NCI-H2107 treated with DMSO at 0.1 percent for 48 hours (cell line): ENCODE results near the gene SAMD4A.
A peak's percentile ranks its signal among the peaks of the same experiment; 100 is the strongest.

ENCODE experiments used
- DNase-seq: peaks from one replicate; lab custom pipeline; 2025; ENCODE audit not compliant: unreplicated experiment; lab: John Stamatoyannopoulos, UW

The SAMD4A gene

DNA sequence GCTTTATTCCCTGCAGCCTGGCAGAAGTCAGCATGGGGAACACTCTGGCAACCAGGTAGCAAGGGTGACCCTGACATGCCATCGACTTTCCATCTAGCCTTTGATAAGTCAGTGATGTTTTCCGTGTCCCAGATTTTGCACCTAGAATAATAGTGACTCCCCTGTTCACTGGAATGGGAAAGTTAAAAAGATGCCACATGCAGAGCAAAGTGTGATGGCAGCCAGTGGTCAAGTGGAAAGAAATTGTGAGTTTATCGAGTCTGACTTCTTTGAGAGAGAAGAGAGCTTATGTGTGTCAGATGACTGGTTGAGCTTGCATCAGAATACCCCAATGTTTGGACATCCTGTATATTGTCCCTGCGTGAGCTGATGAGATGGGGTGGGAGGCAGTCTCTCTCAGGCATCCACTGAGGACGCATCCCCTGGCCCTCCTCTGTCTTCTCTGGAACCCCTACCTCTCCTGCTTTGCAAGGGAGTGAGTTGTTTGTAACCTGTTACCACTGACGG lies 187.2 kb downstream of the SAMD4A start:
- no peak for DNase-seq

GRCh38 chr14:54754623-54755386 lies 187.9 kb downstream of the SAMD4A start:
- DNase-seq = no peak

- no peak for DNase-seq
Measured at GRCh38 chr14:54756656-54757392, 189.9 kb downstream of the SAMD4A start.

DNA sequence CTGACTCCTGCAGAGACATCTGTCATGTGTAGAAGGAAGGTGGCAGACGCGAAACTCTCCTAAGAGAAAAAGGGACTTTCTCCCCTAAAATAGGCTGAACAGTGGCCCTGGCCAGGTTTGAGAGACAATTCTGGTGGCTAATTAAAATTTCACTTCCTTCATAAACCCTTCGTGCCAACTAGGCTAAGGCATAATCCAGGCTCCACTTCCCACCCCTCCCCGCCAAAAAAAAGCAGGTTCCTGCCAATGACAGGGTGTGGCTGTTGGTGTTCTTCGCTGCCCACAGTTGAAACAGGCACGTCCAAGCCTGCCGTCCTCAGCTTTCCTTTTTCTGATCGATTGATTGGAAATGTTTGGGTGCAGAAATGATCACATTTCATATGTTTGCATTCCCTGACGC lies 191.1 kb downstream of the SAMD4A start:
- no peak for DNase-seq

DNA sequence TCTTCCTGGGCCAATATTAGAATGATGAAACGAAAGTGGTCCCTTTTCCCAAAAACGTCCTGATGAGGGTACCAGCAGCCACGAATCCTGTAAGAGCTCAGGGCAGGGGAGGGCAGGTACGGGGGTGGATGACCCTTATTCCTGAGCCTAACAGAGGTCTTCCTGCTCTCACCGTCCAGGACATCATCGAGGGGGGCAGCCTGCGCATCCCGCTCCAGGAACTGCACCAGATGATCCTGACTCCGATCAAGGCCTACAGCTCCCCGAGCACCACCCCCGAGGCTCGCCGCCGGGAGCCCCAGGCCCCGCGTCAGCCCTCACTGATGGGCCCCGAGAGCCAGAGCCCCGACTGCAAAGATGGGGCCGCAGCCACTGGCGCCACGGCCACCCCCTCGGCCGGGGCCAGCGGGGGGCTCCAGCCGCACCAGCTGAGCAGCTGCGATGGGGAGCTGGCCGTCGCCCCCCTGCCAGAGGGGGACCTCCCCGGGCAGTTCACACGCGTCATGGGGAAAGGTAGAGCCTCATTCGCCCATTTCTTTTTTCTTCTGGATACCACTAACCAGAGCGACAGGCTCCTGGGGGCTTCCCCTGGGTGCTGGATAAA lies 193.2 kb downstream of the SAMD4A start:
- no peak for DNase-seq

DNA sequence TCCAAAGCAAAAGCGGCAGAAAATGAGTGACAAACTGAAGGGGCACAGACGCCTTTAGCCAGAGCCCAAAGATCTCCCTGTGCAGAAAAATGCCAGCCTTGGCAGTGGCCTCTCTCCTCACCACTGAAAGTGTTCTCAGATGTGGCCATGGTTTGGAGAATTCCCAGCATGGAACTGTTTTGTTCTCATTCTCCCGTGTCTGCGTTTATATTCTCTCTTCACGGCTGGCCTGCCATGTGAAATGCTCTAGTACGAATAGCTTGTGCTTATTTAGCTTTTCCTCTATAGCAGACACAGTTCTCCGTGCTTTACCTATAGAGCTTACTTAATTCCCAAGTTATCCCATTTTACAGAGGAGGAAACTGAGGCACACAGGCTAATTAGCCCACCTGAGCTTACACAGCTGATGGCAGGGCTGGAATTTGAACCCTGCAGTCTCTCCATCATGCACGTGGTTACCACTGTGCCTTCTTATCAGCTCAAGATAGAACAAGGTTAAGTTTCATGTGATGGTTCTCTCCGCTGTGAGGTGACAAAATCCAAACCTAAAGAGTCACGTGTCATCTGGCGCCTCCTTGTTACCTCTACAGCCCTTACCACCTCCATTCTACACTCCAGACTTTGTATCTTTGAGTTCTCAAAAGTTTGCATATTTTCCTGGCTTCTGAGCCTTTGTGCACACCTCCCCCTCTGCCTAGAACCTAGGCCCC lies 194.1 kb downstream of the SAMD4A start:
- no peak for DNase-seq

- no peak for DNase-seq
Measured at GRCh38 chr14:54761835-54762234, 194.9 kb downstream of the SAMD4A start.

GRCh38 chr14:54762296-54762695 lies 195.4 kb downstream of the SAMD4A start:
- no peak for DNase-seq

DNA sequence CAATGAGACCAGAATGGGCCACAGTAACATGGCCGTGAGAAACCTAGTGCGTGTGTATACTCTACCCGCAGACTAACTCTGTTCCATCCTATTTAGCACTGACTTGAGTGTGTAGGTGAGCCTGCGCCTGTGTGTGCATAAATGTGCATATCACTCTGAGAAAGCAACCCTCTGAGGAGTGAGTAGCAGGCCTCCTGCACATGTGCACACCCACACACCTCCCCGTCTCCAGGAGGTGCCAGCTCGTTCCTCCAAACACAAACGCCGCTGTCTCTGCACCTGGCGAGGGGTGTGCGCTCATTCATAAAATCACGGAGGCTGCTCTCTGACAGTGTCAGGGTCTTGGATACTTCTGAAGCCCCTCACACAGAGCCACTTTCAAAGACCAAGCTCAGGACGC lies 196.8 kb downstream of the SAMD4A start:
- no peak for DNase-seq

DNA sequence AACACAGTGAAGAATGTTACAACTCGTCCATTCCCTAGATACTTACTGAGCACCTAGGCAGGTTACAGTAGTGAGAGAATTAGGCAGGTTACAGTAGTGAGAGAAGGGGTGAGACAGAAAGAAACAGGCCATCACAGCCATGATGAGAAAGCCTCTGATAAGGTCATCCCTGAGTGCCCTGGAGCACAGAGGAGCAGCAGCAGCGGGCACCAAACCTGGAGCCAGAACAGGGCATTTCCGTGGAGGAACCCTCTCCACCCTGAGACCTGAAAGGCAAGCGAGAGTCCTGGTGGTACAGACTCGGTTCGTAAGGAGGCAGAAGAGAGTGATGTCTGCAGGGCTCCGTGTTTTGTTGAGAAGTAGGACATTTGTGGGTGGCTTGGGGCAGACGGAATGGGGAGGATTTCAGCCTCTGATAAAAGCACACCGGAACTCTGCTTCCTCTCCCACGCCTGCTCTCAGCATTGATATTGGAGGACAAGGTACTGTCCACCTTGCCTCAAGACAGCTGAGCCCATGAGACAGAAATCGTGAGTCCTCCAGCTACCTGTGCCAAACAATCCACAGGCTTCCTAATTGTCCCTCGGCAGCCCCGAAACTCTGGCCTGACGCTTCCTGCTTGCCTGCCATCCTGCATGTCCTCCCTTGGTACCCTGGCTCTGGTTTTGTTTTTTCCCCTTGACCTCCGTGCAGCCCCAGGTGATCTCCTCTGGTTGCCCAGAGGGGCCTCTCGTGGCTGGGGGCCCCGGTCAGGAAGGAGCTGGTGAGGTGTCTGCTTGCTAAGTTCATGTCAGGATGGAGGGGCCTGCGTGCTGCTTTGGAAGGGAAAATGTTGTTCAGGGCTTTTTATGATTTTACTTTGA lies 199.6 kb downstream of the SAMD4A start:
- DNase-seq = no peak

DNA sequence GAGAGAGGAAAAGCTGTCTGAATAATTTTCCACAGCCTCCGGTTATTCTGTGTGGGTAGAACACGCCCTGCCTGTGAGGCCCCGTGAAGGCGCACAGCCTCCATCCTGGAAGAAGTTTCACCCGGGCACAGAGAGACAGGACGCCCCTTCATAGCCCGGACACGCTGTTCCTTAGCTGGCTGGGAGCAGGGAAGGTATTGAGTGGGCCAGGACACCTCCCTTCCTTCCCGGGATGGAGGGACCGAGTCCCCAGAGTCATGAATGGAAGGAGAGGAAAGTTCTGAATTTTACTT lies 200.2 kb downstream of the SAMD4A start:
- no peak for DNase-seq

DNA sequence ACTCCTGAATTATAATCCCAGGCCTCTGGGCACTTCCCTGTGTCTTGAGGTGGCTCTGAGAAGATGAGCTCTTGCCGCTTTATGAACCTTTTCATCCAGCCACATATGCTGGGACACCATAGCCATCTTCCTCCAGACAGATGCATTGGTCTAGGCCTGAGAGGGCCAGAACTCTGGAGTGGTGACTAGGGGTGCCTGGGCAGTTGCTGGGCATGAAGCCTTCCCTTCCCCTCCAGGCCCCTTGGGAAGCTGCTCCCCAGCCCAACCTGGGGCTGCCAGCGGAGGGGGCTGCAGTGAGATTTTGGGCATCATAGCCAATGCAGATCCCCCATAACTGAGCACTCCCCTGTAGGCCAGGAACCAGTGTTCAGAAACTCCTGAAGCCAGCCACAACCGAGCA lies 200.5 kb downstream of the SAMD4A start:
- DNase-seq = no peak

- DNase-seq = no peak
Measured at GRCh38 chr14:54768501-54769129, 201.7 kb downstream of the SAMD4A start.

DNA sequence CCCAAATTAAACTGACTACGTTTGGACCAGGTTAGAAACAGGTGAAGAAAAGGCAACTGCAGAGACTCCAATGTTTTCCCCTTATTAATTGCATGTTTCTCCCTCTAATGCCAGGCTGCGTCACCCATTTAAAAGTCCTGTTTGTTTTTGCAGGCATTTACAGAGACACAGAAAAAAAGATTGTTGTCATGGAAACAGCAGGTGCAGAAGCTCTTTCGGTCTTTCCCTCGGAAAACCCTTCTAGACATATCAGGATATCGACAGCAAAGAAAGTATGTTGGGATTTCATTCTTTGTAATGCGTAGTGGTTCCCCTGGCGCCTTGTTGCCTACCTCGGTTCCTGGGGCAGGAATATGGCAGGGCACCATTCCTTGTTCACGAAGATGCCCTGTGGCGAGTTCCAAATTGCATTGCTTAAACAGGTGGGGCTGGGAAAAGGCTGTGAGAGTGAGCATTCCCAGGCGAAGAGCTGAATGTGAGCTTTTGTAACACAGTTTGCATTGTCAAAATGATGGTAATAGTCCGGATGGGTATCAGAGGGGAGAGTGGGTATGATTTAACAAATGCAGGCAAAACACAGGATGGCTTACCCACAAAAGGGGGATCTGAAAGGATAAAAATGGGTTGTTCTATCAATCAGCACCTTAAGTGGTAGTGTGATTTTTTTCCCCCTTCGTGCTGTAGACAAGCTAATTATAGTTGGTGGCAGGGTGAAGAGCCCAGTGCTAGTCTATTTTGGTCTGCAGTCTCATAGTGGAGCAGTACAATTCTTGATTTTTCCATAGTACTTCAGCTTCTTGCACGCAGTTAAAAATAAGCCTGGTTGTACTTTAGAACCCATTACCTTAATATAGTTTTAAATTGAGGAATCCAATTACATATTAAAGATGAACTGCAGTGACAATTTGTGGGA lies 203.3 kb downstream of the SAMD4A start:
- no peak for DNase-seq

DNA sequence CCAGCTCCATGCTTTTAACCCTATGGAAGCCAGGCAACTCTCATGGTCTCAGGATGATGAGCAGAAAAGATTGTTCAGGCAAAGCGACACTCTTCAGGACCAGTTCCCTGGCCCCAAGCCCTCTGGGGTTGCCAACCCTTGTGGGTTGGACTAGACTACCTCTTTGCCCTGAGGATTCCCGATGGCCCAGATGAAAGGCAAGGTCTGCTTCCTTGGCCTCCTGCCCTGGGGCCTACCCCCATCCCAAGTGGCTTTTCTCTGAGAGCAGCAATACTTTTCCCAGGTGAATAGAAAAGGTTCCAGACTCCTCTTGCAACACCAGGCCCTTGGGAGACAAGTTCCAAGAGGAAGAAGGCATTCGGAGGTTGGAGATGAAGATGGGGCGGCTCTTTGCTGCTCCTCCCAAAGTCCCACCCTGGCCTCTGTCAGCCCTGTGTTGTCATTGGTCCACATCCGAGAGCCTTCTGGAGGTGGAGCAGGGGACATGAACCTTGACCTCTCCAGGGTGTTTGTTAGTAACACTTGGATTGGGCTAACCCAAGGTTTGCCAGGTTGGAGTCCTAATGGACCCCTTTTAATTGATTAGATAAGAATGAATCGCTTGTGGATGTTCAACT lies 204.6 kb downstream of the SAMD4A start:
- DNase-seq = no peak

DNA sequence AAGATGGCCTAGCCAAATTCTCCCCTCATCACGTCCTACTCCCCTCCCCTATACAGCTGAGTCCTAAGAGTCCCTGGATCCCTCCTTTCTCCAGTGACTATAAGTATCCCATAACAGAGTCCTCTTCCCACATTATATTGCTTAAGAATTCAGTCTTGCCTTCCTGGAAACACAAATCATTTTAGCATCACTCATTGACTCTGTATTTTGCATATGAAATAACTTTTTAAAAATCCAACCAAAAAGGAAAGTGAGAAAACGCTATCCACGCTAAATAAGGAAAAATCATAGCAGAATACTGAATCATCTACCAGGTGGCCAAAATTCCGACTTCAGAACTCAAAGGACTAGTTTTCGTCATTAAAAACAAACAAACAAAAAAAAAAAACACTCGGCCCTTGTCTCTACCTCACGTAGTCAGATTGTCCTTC lies 205.5 kb downstream of the SAMD4A start:
- no peak for DNase-seq

- DNase-seq = peak; percentile 86
Measured at GRCh38 chr14:54773171-54774006, 206.5 kb downstream of the SAMD4A start.

- no peak for DNase-seq
Measured at GRCh38 chr14:54774824-54775223, 207.9 kb downstream of the SAMD4A start.
